K562 (cell line): ENCODE results near the gene MTMR3. TPM values are rescaled to one million over a fixed set of nuclear protein-coding genes. Genes with fewer than 3 reads are reported as not detected.

Experiments used
- ATAC-seq: fragments of 200-7000 bp; cut with Tn5 transposase; 3 replicates; pipeline ENCODE4 v1.9.1; 2020; ENCODE audit warnings: moderate library complexity
- BruUV-seq: library from RNA; stranded (reverse); fragments of 400-500 nt; replicated peaks from 2 replicates; lab custom pipeline; 2021; lab: Mats Ljungman, UMichigan
- CTCF ChIA-PET: fragments of 300-600 bp; formaldehyde crosslinking; extraction: SDS; loops from one replicate; lab custom pipeline; 2021; ENCODE audit warnings: low intra/inter-chr PET ratio; lab: Yijun Ruan, JAX
- POLR2A ChIA-PET: fragments of 300-600, 350-650 bp; sonication (Branson Sonifier 250); formaldehyde crosslinking; extraction: SDS; loops from one replicate; lab custom pipeline; 2021; ENCODE audit warnings: antibody characterized with exemption, inconsistent platforms; lab: Yijun Ruan, JAX
- DNase-seq, 4 experiments: peaks; one replicate each; pipeline versions ENCODE4 v3.0.0 to v3.0.0-alpha.2; 2011 to 2018; ENCODE audit warnings: low spot score in 3 of 4, mixed read lengths in 3 of 4; ENCODE audit errors: extremely low read depth in 1 of 4
- FAIRE-seq: peaks from 2 replicates; lab custom pipeline; 2011; peaks lifted over from hg19 to GRCh38; lab: Jason Lieb, UNC
- H2AFZ ChIP-seq: 2 replicates; pipeline ENCODE4 v1.6.0; 2011; ENCODE audit warnings: low read depth, low read length, control low read depth, inconsistent platforms
- H3K27ac ChIP-seq: fragments of 200-600 bp; 3 replicates; pipeline ENCODE4 v1.8.0; 2011; ENCODE audit warnings: low read depth, mild to moderate bottlenecking, control low read depth, inconsistent platforms, low read length, moderate library complexity, mixed read lengths; ENCODE audit errors: extremely low read depth
- H3K27me3 ChIP-seq, 2 experiments: fragments of 300-600 bp in 1 of 2; 2 replicates in 1 of 2; 3 replicates in 1 of 2; pipeline versions ENCODE4 v1.6.0 to v1.8.0; 2011; ENCODE audit warnings: inconsistent platforms in 2 of 2, low read length in 2 of 2, mild to moderate bottlenecking in 1 of 2, mixed read lengths in 1 of 2, moderate library complexity in 1 of 2; ENCODE audit not compliant: control insufficient read depth in 2 of 2, insufficient read depth in 2 of 2
- H3K36me3 ChIP-seq: fragments of 300-600 bp; 3 replicates; pipeline ENCODE4 v1.8.0; 2011; ENCODE audit warnings: mild to moderate bottlenecking, low read length, inconsistent platforms; ENCODE audit not compliant: control insufficient read depth, insufficient read depth
- H3K4me1 ChIP-seq, 2 experiments: fragments of 200-600 bp in 1 of 2; replicated peaks in 1 of 2; 2 replicates in 1 of 2; 3 replicates in 1 of 2; pipeline versions ENCODE4 v1.5.1 to v1.8.0; 2011; ENCODE audit warnings: inconsistent platforms in 2 of 2, low read length in 2 of 2, mild to moderate bottlenecking in 1 of 2, mixed read lengths in 1 of 2, moderate library complexity in 1 of 2; ENCODE audit not compliant: control insufficient read depth in 2 of 2, insufficient read depth in 2 of 2
- H3K4me2 ChIP-seq: 2 replicates; pipeline ENCODE4 v1.6.1; 2011; ENCODE audit warnings: low read length, control low read depth, inconsistent platforms, mixed read lengths; ENCODE audit not compliant: insufficient read depth
- H3K4me3 ChIP-seq: fragments of 200-600 bp; sonication (generic), shearing (Covaris generic); 2 replicates; pipeline ENCODE4 v1.5.1; 2016; ENCODE audit warnings: control low read depth, inconsistent platforms
- H3K79me2 ChIP-seq: fragments of 200-600 bp; 3 replicates; pipeline ENCODE4 v1.8.0; 2011; ENCODE audit warnings: low read length, inconsistent platforms; ENCODE audit not compliant: control insufficient read depth, insufficient read depth
- H3K9ac ChIP-seq, 2 experiments: 2 replicates each; pipeline versions ENCODE4 v1.6.0 to v1.6.1; 2011; ENCODE audit warnings: low read depth in 2 of 2, low read length in 2 of 2, control low read depth in 1 of 2, inconsistent platforms in 1 of 2, mild to moderate bottlenecking in 1 of 2, mixed read lengths in 1 of 2; ENCODE audit not compliant: insufficient read depth in 1 of 2
- H3K9me1 ChIP-seq: one replicate; pipeline ENCODE4 v1.6.0; 2011; ENCODE audit warnings: inconsistent platforms, mild to moderate bottlenecking, low read length, moderate library complexity; ENCODE audit not compliant: control insufficient read depth, insufficient read depth
- H3K9me3 ChIP-seq: replicated peaks from 2 replicates; pipeline ENCODE4 v1.5.1; 2011; ENCODE audit warnings: low read depth, low read length, inconsistent platforms; ENCODE audit not compliant: control insufficient read depth, insufficient read depth
- H4K20me1 ChIP-seq: replicated peaks from 2 replicates; pipeline ENCODE4 v1.6.1; 2011; ENCODE audit warnings: low read length, inconsistent platforms, mixed read lengths; ENCODE audit not compliant: control insufficient read depth, insufficient read depth
- BHLHE40 ChIP-seq: IDR thresholded peaks from 2 replicates; pipeline ENCODE4 v1.6.1; 2011; ENCODE audit warnings: low read length, improper control_type of control experiment
- CBX2 ChIP-seq: fragments of 200-600 bp; sonication (generic); IDR thresholded peaks from one replicate; pipeline ENCODE4 v1.6.1; 2012; ENCODE audit warnings: mild to moderate bottlenecking, low read length, inconsistent platforms; ENCODE audit not compliant: insufficient read depth, poor library complexity, severe bottlenecking
- CHD1 ChIP-seq: fragments of 200-600 bp; sonication (generic); IDR thresholded peaks from one replicate; pipeline ENCODE4 v1.6.1; 2012; ENCODE audit warnings: mild to moderate bottlenecking, moderate library complexity, low read length, inconsistent platforms
- DIDO1 ChIP-seq: fragments of 450-650 bp; IDR thresholded peaks from 2 replicates; pipeline ENCODE4 v1.6.1; 2016; ENCODE audit warnings: low read depth, missing biosample characterization, missing genetic modification characterization
- HDAC8 ChIP-seq: fragments of 450-650 bp; IDR thresholded peaks from 2 replicates; pipeline ENCODE4 v1.6.1; 2016; ENCODE audit warnings: mild to moderate bottlenecking, missing genetic modification characterization, moderate library complexity, missing compliant biosample characterization
- HLTF ChIP-seq: fragments of 450-650 bp; IDR thresholded peaks from 2 replicates; pipeline ENCODE4 v1.6.1; 2016
- KDM2B ChIP-seq: fragments of 250-450 bp; sonication (Bioruptor Pico); IDR thresholded peaks from 2 replicates; pipeline ENCODE4 v1.8.0; 2021; ENCODE audit warnings: mild to moderate bottlenecking, moderate library complexity
- NCOA6 ChIP-seq: fragments of 450-650 bp; IDR thresholded peaks from 2 replicates; pipeline ENCODE4 v1.6.1; 2017; ENCODE audit warnings: mild to moderate bottlenecking
- POLR2A ChIP-seq: fragments of 450-650 bp; conservative IDR thresholded peaks from 2 replicates; pipeline ENCODE4 v1.6.1; 2016
- PTRF ChIP-seq: fragments of 450-650 bp; IDR thresholded peaks from 2 replicates; pipeline ENCODE4 v1.6.1; 2016; ENCODE audit warnings: mild to moderate bottlenecking, missing genetic modification characterization, missing compliant biosample characterization
- TAF15 ChIP-seq: fragments of 200-400 bp; formaldehyde crosslinking; IDR thresholded peaks from 2 replicates; pipeline ENCODE4 v1.6.1; 2017; ENCODE audit warnings: mild to moderate bottlenecking, low read depth, low read length, moderate library complexity
- THRAP3 ChIP-seq: fragments of 450-650 bp; IDR thresholded peaks from 2 replicates; pipeline ENCODE4 v1.6.1; 2016; ENCODE audit warnings: mild to moderate bottlenecking, inconsistent platforms, borderline replicate concordance
- ZFP36 ChIP-seq: fragments of 150-350 bp; IDR thresholded peaks from 2 replicates; pipeline ENCODE4 v1.6.1; 2018; ENCODE audit warnings: low read length, low read depth; ENCODE audit not compliant: partially characterized antibody
- ZNF121 ChIP-seq: sonication (generic); formaldehyde crosslinking; conservative IDR thresholded peaks from 2 replicates; pipeline ENCODE4 v1.8.0; 2022; ENCODE audit warnings: missing genetic modification reagents
- ZNF165 ChIP-seq: fragments of 250-450 bp; sonication (Bioruptor Pico); IDR thresholded peaks from 2 replicates; pipeline ENCODE4 v1.4.0; 2020; ENCODE audit warnings: borderline replicate concordance
- ZNF24 ChIP-seq: fragments of 450-650 bp; IDR thresholded peaks from 2 replicates; pipeline ENCODE4 v1.6.1; 2016
- ZNF79 ChIP-seq: fragments of 250-450 bp; sonication (Bioruptor Pico); IDR thresholded peaks from 2 replicates; pipeline ENCODE4 v1.4.0; 2020; ENCODE audit warnings: low read depth, mild to moderate bottlenecking, moderate library complexity
- WGBS: fragments of 100-300 bp; shearing (Covaris generic); methylation state at CpG from one replicate; pipeline ENCODE4 v1.1.6; 2016; ENCODE audit warnings: low coverage, mixed read lengths; ENCODE audit not compliant: insufficient coverage; ENCODE audit errors: missing lambda C conversion rate; 5-methylcytosine and 5-hydroxymethylcytosine counted together
- in situ Hi-C: fragments of 300-500 bp; cut with MboI; formaldehyde crosslinking; loops from 4 replicates; pipeline ENCODE4 v1.15.0; 2018; ENCODE audit warnings: inconsistent platforms, mixed read lengths
- intact Hi-C: fragments of 100-400 bp; cut with micrococcal nuclease; formaldehyde crosslinking; loops from 2 replicates; pipeline ENCODE4 v1.14.2; 2022
- polyA plus RNA-seq, 8 experiments: library from polyadenylated mRNA; depleted of rRNA in 4 of 8; stranded (reverse) in 5 of 8; unstranded in 3 of 8; fragments of >200 nt; fragmentation: Nextera tagmentation in 2 of 8; fragmentation: Illumina TruSeq in 1 of 8; extraction: Ambion mirVana in 2 of 8; extraction: Trizol in 1 of 8; gene quantifications; 2 replicates each; pipeline versions ENCODE4 v1.2.1 to v1.2.3, GENCODE V29; 2011 to 2014; ENCODE audit warnings: inconsistent platforms in 1 of 8, missing spikeins in 1 of 8
- total RNA-seq, 7 experiments: library from RNA; depleted of rRNA in 6 of 7; stranded (reverse); fragments of >200 nt in 6 of 7; fragmentation: Illumina TruSeq in 2 of 7; extraction: Trizol in 2 of 7; gene quantifications; 2 replicates each; pipeline versions ENCODE4 v1.2.1 to v1.2.3, GENCODE V29; 2011 to 2021; ENCODE audit warnings: low replicate concordance in 1 of 7
- TF ChIP-seq, protein P1 (sequence below): sonication (generic); formaldehyde crosslinking; IDR thresholded peaks from 2 replicates; pipeline ENCODE4 v1.8.0; 2022; ENCODE audit warnings: mild to moderate bottlenecking, missing genetic modification reagents

Gene MTMR3
- total and polyA plus RNA-seq, 9 of the 15 experiments (the other 6 are each of a cell fraction or from before 2014, with no cell fraction given), result 1.6 to 13.7 (median 7.9) TPM

DNA sequence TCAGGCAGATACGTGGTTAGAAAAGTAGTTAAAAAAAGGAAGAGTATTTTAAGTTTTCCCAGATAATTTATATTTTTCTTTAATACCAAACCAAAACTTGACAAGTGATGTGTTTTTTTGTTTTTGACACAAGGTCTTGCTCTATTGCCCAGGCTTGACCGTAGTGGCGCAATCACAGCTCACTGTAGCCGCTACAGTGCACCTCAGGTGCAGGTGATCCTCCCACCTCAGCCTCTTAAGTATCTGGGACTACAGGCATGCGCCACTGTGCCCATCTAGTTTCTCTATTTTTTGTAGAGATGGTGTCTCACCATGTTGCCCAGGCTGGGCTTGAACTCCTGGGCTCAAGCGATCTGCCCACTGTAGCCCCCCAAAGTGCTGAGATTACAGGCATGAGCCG is 92.5 kb downstream of the MTMR3 start:
- BruUV-seq, result no TSS peak
- in situ Hi-C loops (no loop called here), intact Hi-C loops (no loop called here)

More for the DNA sequence above, 92.5 kb downstream of the MTMR3 start:
- Histone ChIP-seq H3K36me3 (0 out of 3 replicates have a peak, but pooled peaks cover 4% of the 10 kb centered on the region), H3K4me1 (no peaks in the 10 kb centered on the region), H3K9me1 (no peaks in the 10 kb centered on the region), H3K27ac (no peak overlapping the region), H2AFZ (no peak overlapping the region), H3K4me2 (no peak overlapping the region), H3K27me3 (no peaks in the 10 kb centered on the region), H4K20me1 (no peaks in the 10 kb centered on the region), H3K9ac (no peak overlapping the region)
- WGBS, result 71% methylated on average over 5 of the region's 7 CpGs
- FAIRE-seq (no peak), ATAC-seq (no peak), DNase-seq (no peak)
- POLR2A ChIA-PET, result no interaction called here
- no peak for TF ChIP-seq POLR2A
- TF ChIP-seq THRAP3, result no peak
- TF ChIP-seq ZNF121, result no peak
- TF ChIP-seq BHLHE40, result no peak
- TF ChIP-seq NCOA6, result no peak
- TF ChIP-seq TAF15, result no peak
- TF ChIP-seq CBX2, result no peak
- TF ChIP-seq HDAC8 (tag), result no peak
- TF ChIP-seq PTRF (tag), result no peak
- no peak for TF ChIP-seq CHD1
- TF ChIP-seq KDM2B (CRISPR knock-in tag), result no peak
- TF ChIP-seq, protein P1, sequence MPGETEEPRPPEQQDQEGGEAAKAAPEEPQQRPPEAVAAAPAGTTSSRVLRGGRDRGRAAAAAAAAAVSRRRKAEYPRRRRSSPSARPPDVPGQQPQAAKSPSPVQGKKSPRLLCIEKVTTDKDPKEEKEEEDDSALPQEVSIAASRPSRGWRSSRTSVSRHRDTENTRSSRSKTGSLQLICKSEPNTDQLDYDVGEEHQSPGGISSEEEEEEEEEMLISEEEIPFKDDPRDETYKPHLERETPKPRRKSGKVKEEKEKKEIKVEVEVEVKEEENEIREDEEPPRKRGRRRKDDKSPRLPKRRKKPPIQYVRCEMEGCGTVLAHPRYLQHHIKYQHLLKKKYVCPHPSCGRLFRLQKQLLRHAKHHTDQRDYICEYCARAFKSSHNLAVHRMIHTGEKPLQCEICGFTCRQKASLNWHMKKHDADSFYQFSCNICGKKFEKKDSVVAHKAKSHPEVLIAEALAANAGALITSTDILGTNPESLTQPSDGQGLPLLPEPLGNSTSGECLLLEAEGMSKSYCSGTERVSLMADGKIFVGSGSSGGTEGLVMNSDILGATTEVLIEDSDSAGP, result no peak
- TF ChIP-seq DIDO1 (tag), result no peak
- no peak for TF ChIP-seq HLTF
- no peak for TF ChIP-seq ZNF79 (CRISPR knock-in tag)
- no peak for TF ChIP-seq ZNF24
- TF ChIP-seq ZNF165 (CRISPR knock-in tag), result no peak
- TF ChIP-seq ZFP36, result no peak
- TF ChIP-seq, all 486 proteins: peak for 0
- CTCF ChIA-PET, result no interaction called here
- Histone ChIP-seq H3K4me3 (no peak overlapping the region), H3K79me2 (no peaks in the 10 kb centered on the region), H3K9me3 (no peaks in the 10 kb centered on the region)
